ENCODE measurements around the gene SYCP2.
"Not testable (repeated sequence)": the region's sequence is repeated elsewhere in the genome, so short reads cannot be mapped to it uniquely, and the experiment has no call there.

DNA sequence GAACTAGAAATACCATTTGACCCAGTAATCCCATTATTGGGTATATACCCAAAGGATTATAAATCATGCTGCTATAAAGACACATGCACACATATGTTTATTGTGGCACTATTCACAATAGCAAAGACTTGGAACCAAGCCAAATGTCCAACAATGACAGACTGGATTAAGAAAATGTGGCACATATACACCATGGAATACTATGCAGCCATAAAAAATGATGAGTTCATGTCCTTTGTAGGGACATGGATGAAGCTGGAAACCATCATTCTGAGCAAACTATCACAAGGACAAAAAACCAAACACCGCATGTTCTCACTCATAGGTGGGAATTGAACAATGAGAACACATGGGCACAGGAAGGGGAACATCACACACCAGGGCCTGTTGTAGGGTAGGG, 76.9 kb downstream of the SYCP2 start:
- not testable (repeated sequence) for TF ChIP-seq POLR2A (IDR thresholded peaks at IDR 0.05; ENCODE audit: low read length); GATA1 (IDR thresholded peaks at IDR 0.05; ENCODE audit: low read depth, low read length)

All from erythroblast (primary cell).